ENCODE results near the gene ALG11.
"Not testable (repeated sequence)": the region's sequence is repeated elsewhere in the genome, so short reads cannot be mapped to it uniquely, and the experiment has no call there.

Gene ALG11

GRCh38 chr13:52030401-52030800 lies 18.2 kb downstream of the ALG11 start:
- DNase-seq = not testable (repeated sequence)

- DNase-seq = no peak
These were observed 20.8 kb downstream of the ALG11 start for GRCh38 chr13:52033039-52033438.

- no peak for DNase-seq
These were observed 22.5 kb downstream of the ALG11 start for GRCh38 chr13:52034616-52035226.

- no peak for DNase-seq
These were observed 23.8 kb downstream of the ALG11 start for GRCh38 chr13:52036037-52036436.

- no peak for DNase-seq
These were observed 31.5 kb downstream of the ALG11 start for GRCh38 chr13:52043675-52044074.

GRCh38 chr13:52047463-52047862 lies 35.3 kb downstream of the ALG11 start:
- no peak for DNase-seq

GRCh38 chr13:52048516-52048915 lies 36.3 kb downstream of the ALG11 start:
- DNase-seq = no peak

- DNase-seq = no peak
These were observed 39.2 kb downstream of the ALG11 start for GRCh38 chr13:52051400-52051799.

GRCh38 chr13:52053460-52053859 lies 41.3 kb downstream of the ALG11 start:
- DNase-seq = no peak

- not testable (repeated sequence) for DNase-seq
These were observed 48.9 kb downstream of the ALG11 start for GRCh38 chr13:52061064-52061463.

- no peak for DNase-seq
These were observed 49.4 kb downstream of the ALG11 start for GRCh38 chr13:52061587-52061986.

- no peak for DNase-seq
These were observed 55.0 kb downstream of the ALG11 start for GRCh38 chr13:52067237-52067636.

GRCh38 chr13:52070929-52071523 lies 58.8 kb downstream of the ALG11 start:
- no peak for DNase-seq
